GM19035 (cell line): ENCODE results near the gene ZC3H18.

Experiments
- ATAC-seq: cut with Tn5 transposase; IDR thresholded peaks from one replicate; pipeline ENCODE4 v1.9.1; 2021; ENCODE audit not compliant: unreplicated experiment

Gene ZC3H18

DNA sequence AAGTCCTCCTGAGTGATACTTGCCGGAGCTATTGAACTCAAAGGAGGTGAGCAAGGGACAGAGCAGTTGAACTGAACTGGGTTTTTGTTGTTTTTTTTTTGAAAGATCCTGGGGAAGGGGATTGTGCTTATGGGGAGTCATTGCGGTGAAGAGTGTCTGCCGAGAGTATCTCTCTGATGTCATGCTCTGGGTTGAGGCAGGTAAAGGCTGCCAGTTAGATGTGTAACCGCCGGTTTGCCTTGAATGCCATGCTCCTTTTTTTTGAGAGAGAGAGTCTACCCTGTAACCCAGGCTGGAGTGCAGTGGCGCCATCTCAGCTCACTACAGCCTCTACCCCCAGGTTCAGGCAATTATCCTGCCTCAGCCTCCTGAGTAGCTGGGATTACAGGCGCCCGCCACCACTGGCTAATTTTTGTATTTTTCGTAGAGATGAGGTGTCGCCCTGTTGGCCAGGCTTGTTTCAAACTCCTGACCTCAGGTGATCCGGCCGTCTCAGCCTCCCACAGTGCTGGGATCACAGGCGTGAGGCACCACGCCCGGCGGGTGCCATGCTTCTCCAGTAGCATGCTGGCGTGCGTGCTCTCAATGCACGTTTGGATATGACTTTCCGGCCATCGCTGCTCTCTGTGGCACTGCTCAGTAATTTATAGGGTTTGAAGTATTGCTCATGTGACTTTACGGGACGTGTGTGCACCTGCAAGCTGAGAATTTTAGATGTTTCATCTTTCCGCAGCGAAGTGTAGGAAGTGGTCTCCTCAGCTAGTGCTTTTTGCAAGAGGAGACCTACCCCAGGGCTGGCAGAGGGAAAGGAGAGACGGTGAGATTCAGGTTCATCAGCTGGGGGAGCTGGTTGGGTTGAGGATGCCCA is 8.5 kb downstream of the ZC3H18 start:
- ATAC-seq = no peak

GRCh38 chr16:88580371-88580770 is 10.2 kb downstream of the ZC3H18 start:
- ATAC-seq = no peak

DNA sequence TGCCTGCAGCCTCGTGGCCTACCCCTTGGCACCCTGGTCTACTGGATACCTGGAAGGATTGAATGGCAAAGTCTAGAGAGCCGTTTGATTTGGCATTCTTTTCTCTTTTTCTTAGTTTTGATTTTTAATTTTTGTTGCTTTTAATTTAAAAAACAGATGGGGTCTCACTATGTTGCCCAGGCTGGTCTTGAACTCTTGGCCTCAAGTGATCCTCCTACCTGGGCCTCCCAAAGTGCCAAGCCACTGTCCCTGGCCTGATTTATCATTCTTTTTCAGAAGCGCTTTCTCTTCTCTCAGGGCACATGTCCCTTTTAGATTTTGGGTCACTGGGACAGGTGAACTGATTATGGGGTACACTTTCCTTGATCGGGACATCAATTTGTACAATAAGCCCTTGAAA is 10.8 kb downstream of the ZC3H18 start:
- no peak for ATAC-seq

DNA sequence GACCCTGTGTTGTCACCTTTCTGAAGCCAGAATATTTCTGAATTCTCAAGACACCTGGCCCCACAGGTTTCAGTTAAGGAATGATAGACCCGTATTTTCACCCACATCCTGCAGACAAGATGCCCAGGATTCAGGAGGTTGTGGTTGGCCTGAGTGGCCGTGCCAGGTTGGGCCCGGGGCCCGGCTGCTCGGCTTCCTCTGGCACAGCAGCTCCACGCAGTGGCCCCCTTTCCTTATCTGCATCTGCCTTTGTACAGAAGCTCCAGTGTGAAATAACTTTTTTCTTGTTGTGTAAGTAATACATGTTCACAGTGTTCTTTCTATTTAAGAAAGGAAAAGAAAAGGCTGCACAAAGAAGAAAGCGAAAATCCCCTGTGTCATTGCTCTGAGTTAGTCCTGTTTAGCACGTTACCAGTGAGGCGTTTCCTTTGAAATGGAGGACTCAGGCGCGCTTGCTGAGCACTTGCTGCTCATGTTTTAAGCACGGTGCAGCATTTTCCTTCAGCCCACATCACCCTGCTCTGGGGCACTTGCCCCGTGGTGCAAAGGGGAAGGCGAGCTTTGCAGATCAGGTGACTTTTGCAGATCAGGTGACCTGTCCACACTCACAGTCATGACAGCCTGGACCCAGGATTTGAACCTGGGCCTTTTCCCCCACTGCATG is 12.8 kb downstream of the ZC3H18 start:
- no peak for ATAC-seq

- no peak for ATAC-seq
Observed at GRCh38 chr16:88584676-88585075, 14.5 kb downstream of the ZC3H18 start.

GRCh38 chr16:88585269-88585668 is 15.1 kb downstream of the ZC3H18 start:
- no peak for ATAC-seq

DNA sequence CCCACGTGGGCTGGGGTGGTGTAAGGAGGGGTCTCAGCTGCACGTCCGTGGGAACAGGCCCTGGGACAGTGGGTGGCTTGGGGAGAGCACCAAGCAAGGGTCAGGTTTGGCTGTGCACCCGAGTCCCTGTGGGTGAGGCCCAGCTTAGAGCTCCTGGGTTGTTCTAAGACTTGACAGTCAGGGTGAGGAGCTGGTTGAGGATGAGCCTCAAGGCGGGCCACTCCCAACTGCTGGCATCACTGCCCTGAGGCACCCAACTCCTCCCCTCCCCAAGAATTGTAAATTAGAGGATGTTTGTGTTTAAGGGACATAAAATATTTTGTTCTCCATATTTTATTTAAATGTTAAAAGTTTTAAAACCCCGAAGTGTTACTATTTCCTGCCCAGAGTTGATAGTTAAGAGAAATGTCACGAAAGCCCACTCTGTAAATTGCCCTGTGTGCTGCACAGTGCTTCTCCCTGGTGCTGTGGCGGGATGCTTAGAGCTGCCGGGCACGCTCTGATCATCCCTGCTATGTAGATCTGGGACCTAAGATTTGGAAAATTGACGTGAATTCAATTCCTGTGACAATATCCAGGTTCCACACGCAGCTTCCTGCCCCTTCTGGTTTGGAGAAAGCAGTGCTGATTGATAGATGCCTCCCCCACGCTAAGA is 15.9 kb downstream of the ZC3H18 start:
- no peak for ATAC-seq

- no peak for ATAC-seq
Observed at GRCh38 chr16:88588148-88588547, 17.9 kb downstream of the ZC3H18 start.

DNA sequence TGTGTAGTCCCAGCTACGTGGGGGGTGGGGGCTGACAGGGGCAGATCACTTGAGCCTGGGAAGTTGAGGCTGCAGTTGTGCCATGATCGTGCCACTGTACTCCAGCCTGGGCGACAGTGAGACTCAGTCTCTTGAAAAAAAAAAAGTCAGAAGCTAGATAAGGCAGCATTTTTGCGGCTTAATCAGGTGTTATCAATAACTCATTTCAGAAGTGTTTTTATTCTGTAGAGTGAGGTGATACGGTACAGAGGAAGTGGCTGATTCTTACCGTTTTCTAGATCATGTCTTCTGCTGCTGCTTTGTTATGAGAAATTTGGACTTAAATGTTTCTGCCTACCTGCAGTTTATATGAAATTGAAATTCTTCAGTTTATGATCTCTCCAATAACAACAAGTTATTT is 18.6 kb downstream of the ZC3H18 start:
- no peak for ATAC-seq

- ATAC-seq = no peak
Observed at GRCh38 chr16:88589441-88589840, 19.2 kb downstream of the ZC3H18 start.

- ATAC-seq = no peak
Observed at GRCh38 chr16:88591577-88592021, 21.4 kb downstream of the ZC3H18 start.

GRCh38 chr16:88593061-88593460 is 22.9 kb downstream of the ZC3H18 start:
- no peak for ATAC-seq

DNA sequence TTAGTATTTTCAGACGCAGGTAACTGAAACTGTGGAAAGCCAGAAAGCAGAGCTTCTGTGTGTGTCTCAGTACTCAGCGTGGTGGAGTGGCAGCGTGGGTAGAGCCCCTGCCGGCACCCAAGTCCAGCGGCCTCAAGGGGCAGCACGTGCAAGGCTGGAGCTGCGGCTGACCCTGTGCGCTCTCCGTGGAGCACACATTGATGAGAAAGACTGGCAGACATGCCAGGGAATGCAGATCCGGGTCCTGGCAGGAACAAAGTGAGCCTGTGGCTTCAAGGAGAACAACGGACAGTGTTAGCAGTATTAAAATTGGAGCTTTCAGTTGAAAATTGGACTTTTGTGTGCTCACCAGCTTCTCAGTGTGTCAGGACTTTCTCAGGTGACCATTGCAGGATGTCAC is 23.3 kb downstream of the ZC3H18 start:
- no peak for ATAC-seq

DNA sequence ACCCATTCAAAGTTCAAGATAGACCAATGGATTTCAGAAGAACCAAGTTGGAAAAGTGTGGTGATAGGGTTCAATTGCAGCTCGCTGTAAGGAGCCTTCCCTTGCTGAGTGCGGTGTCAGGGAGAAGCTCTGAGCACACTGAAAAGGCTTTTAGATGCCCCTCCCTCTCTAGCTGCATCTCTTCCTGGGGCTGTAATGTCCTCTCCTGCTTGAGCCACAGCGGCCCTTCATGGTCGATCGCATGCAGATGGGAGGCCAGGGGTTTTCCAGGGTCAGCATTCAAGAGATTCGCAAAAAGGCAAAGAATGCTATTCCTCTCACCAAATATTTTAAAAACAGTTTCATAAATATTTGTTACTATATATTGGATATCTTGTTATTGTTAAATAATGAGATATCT is 23.7 kb downstream of the ZC3H18 start:
- no peak for ATAC-seq

DNA sequence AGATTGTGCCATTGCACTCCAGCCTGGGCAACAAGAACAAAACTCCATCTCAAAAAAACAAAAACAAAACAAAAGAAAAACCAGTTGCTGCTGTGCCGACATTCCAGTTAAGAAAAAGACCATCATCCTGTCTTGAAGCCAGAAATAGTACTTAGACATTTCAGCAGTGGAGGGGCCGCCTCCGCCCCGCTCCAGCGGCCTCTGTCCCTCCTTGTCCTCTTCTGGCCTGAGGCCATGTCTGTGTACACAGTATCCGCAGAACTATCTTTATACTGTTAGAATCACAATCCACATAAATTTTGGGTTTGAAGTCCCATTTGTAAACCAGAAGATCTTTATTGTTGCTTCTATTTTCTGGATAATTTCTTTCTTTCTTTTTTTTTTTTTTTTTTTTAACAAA is 24.9 kb downstream of the ZC3H18 start:
- no peak for ATAC-seq

- ATAC-seq = no peak
Observed at GRCh38 chr16:88595921-88596320, 25.7 kb downstream of the ZC3H18 start.

- no peak for ATAC-seq
Observed at GRCh38 chr16:88596483-88596882, 26.3 kb downstream of the ZC3H18 start.

DNA sequence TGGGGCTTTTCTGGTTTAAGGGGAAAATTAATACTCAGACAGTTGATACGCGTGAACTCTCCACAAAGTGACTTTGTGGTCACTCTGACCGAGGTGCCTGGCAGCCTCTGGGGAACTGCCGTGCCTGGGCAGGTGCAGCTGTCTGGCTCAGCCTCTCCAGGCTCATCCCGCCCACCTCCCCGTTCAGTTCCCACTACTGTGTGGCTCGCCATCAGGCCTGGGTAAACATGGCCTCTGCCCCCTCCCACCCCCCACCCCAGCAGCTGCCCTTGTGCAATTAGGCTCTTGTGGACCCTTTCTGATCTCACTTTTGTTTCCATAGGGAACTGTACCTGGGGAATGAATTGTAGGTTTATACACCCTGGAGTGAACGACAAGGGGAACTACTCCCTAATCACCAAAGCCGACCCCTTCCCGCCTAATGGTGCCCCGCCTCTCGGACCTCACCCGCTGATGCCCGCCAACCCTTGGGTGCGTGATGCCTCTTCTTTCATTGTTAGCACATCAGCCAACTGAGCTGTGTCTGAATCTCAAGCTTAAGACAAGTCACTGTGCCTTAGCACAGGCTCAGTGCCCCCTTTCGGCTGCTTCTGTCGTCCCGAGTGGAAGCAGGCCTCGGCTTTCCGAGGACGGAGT is 27.8 kb downstream of the ZC3H18 start:
- no peak for ATAC-seq

DNA sequence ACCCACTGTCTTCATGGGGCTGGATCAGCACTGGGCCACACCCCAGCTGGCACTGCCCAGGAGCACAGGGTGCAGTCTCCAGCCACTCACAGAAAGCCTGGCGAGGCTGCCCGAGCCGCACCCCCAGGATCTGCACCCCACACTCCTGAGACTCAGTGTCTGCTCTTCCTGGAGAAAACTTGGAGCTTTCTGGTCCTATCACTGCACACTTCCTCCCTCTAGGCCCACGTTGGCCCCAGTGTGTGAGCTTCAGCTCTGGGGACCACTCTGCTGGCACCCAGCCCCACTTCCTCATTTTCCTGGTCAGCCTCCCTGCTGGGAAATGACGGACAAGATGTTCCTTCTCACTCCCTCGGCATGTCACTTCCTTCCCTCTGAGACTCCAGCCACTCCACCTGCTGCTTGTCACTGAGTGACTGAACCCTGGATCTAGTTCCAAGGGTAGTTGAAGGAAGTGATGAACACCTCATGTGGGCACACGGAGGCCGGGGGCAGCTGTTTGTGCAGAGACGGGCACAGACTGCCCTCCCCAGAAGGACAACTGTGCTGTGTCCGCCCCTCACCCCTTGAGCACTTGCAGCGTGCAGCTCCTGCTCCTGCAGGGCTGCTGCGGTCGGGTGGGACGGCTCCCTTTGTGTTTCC is 29.0 kb downstream of the ZC3H18 start:
- no peak for ATAC-seq

DNA sequence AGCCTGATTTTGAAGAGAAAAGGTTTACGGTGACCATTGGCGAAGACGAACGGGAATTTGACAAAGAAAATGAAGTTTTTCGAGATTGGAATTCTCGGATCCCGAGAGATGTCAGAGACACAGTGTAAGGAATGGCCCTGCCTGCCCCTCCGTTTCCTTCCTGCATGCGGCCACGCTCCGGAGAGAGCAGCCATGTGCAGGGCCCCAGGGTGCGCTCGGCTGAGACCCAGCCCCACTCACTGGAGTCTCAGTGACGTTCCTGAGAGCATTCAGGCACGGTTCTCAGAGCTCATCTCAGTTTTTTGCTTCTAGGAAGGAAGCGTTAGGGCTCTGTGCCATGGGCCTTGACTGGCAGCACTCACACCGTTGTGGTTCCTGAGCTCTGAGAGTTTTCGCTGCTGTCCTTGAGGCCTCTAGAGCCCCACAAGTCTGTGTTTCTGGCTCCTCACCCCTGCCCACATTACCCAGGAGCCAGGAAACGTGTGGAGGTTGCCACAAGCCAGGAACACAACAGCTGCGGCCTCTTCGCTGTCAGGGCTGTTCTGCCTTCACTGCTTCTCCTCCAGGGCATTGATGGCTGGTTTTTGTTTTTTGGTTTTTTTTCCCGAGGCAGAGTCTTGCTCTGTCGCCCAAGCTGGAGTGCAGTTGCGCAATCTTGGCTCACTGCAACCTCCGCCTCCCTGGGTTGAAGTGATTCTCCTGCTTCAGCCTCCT is 29.8 kb downstream of the ZC3H18 start:
- no peak for ATAC-seq
